A549 (cell line): Measurements from ENCODE around the gene DUSP3.

ENCODE experiments used
- CTCF ChIP-seq: fragments of >200 bp; sonication (Bioruptor Twin); formaldehyde crosslinking; IDR thresholded peaks from 3 replicates; pipeline ENCODE4 v1.5.1; 2016
- E2F6 ChIP-seq: IDR thresholded peaks from 2 replicates; pipeline ENCODE4 v1.6.1; 2012; ENCODE audit warnings: low read depth, borderline replicate concordance
- HDAC2 ChIP-seq: fragments of 200-600 bp; sonication (generic); IDR thresholded peaks from 2 replicates; pipeline ENCODE4 v1.6.1; 2016
- JUN ChIP-seq, 2 experiments: fragments of >200 bp; sonication (Bioruptor Twin); formaldehyde crosslinking; IDR thresholded peaks; 2 replicates in 1 of 2; 3 replicates in 1 of 2; pipeline ENCODE4 v1.6.1; 2016 to 2017
- POLR2A ChIP-seq: IDR thresholded peaks from 2 replicates; pipeline ENCODE4 v1.6.1; 2012; ENCODE audit warnings: mild to moderate bottlenecking, low read length
- RARB ChIP-seq: fragments of 250-450 bp; sonication (Bioruptor Pico); IDR thresholded peaks from 2 replicates; pipeline ENCODE4 v1.8.0; 2021; ENCODE audit warnings: mild to moderate bottlenecking, moderate library complexity
- ZNF302 ChIP-seq: fragments of 250-450 bp; sonication (Bioruptor Pico); IDR thresholded peaks from 2 replicates; pipeline ENCODE4 v1.9.0; 2021; ENCODE audit warnings: inconsistent platforms, mild to moderate bottlenecking, moderate library complexity

GRCh38 chr17:43825567-43825966 is 46.8 kb upstream of the DUSP3 start:
- TF ChIP-seq POLR2A (no peak), HDAC2 (no peak), CTCF (no peak), RARB (CRISPR knock-in tag) (no peak), E2F6 (no peak), ZNF302 (CRISPR knock-in tag) (no peak), JUN (IDR thresholded peaks at IDR 0.05) (no peak)
